ENCODE measurements around the gene CCDC120.
A peak's percentile ranks its signal among the peaks of the same experiment; 100 is the strongest.

The CCDC120 gene

GRCh38 chrX:49058794-49059193 lies at the start of gene CCDC120:
Gene CCDC120, plus strand, starts transcription at chrX:49058999. Its CDS starts 3,043 bp downstream, at chrX:49062042.
- no peak for FAIRE-seq

GRCh38 chrX:49019050-49019449 lies 39.7 kb upstream of the CCDC120 start:
- FAIRE-seq: no peak

- no peak for FAIRE-seq
Observed at GRCh38 chrX:49019599-49020249, 39.1 kb upstream of the CCDC120 start.

GRCh38 chrX:49029876-49030275 lies 28.9 kb upstream of the CCDC120 start:
- FAIRE-seq: no peak

GRCh38 chrX:49030283-49030682 lies 28.5 kb upstream of the CCDC120 start:
- FAIRE-seq: no peak

- FAIRE-seq: no peak
Observed at GRCh38 chrX:49037883-49038475, 20.8 kb upstream of the CCDC120 start.

- FAIRE-seq: peak; percentile 93
Observed at GRCh38 chrX:49039598-49040375, 19.0 kb upstream of the CCDC120 start.

GRCh38 chrX:49040376-49040955 lies 18.3 kb upstream of the CCDC120 start:
- FAIRE-seq: no peak

GRCh38 chrX:49041744-49042580 lies 16.8 kb upstream of the CCDC120 start:
- FAIRE-seq: peak; percentile 84

GRCh38 chrX:49042581-49043219 lies 16.1 kb upstream of the CCDC120 start:
- FAIRE-seq: no peak

GRCh38 chrX:49043220-49043986 lies 15.4 kb upstream of the CCDC120 start, which contains the start of gene TFE3:
Gene TFE3, minus strand, starts transcription at chrX:49043357. Its CDS starts 131 bp downstream, at chrX:49043226.
- FAIRE-seq: peak; percentile 100

- FAIRE-seq: no peak
Observed at GRCh38 chrX:49043987-49044281, 14.9 kb upstream of the CCDC120 start.

GRCh38 chrX:49053223-49054072 lies 5.4 kb upstream of the CCDC120 start:
- FAIRE-seq: no peak

- no peak for FAIRE-seq
Observed at GRCh38 chrX:49054073-49054762, 4.6 kb upstream of the CCDC120 start.

- FAIRE-seq: no peak
Observed at GRCh38 chrX:49059201-49059600, 402 bp downstream of the CCDC120 start.

GRCh38 chrX:49059681-49060085 lies 884 bp downstream of the CCDC120 start:
- FAIRE-seq: no peak

GRCh38 chrX:49060914-49061313 lies 2.1 kb downstream of the CCDC120 start:
- no peak for FAIRE-seq

- FAIRE-seq: no peak
Observed at GRCh38 chrX:49061490-49061889, 2.7 kb downstream of the CCDC120 start.

GRCh38 chrX:49061916-49062315 lies 3.1 kb downstream of the CCDC120 start:
- no peak for FAIRE-seq

- no peak for FAIRE-seq
Observed at GRCh38 chrX:49063715-49064114, 4.9 kb downstream of the CCDC120 start.

Measured in G401.6 (cell line).